Superior temporal gyrus (tissue), 1 donor: ENCODE data around the gene PLPPR5.

Experiments used
- DNase-seq: peaks from one replicate; pipeline ENCODE4 v3.0.0-alpha.2; 2016; ENCODE audit errors: extremely low spot score

Gene PLPPR5

GRCh38 chr1:98849969-98850636 is 154.6 kb downstream of the PLPPR5 start:
- DNase-seq = no peak

DNA sequence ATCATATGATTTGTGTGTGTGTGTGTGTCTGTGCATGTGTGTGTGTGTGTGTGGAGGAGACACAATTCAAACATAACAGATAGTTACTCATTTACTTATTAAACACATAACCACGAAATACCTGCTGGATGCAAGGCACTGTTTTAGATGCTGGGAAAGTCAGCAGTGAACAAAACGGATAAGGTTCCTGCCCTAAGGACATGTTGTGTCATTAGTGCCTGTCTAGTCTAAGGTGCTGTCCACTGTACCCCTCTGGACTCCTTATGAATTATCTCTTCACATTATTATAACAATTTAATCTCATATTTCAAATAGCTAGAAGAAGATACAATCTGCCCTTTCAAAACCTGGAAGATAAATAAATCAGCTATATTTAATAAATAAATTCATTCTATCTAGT is 162.4 kb downstream of the PLPPR5 start:
- no peak for DNase-seq
